GM23248 (cell line): ENCODE data around the gene ZBTB16. TPM values are rescaled to one million over a fixed set of nuclear protein-coding genes. Genes with fewer than 3 reads are reported as not detected.

Source experiments
- DNase-seq: peaks from one replicate; pipeline ENCODE4 v3.0.0-alpha.2; 2015
- H2AFZ ChIP-seq: fragments of 200-600 bp; sonication (generic); 2 replicates; pipeline ENCODE4 v1.6.1; 2016; ENCODE audit warnings: antibody characterized with exemption
- H3F3A ChIP-seq: fragments of 200-600 bp; sonication (generic); 2 replicates; pipeline ENCODE4 v1.6.1; 2016; ENCODE audit warnings: mild to moderate bottlenecking, antibody characterized with exemption, mixed run types; ENCODE audit not compliant: insufficient read depth
- H3K27ac ChIP-seq: fragments of 200-600 bp; sonication (generic); 2 replicates; pipeline ENCODE4 v1.5.1; 2016; ENCODE audit warnings: mild to moderate bottlenecking
- H3K27me3 ChIP-seq: fragments of 200-600 bp; sonication (generic); replicated peaks from 2 replicates; pipeline ENCODE4 v1.6.1; 2016; ENCODE audit warnings: mild to moderate bottlenecking; ENCODE audit not compliant: insufficient read depth
- H3K36me3 ChIP-seq: fragments of 200-600 bp; sonication (generic); 2 replicates; pipeline ENCODE4 v1.6.1; 2016; ENCODE audit warnings: low read depth, mild to moderate bottlenecking
- H3K4me1 ChIP-seq: fragments of 200-600 bp; sonication (generic); 2 replicates; pipeline ENCODE4 v1.6.1; 2016; ENCODE audit warnings: mild to moderate bottlenecking; ENCODE audit not compliant: insufficient read depth
- H3K4me2 ChIP-seq: fragments of 200-600 bp; sonication (generic); one replicate; pipeline ENCODE4 v1.6.1; 2016; ENCODE audit warnings: mild to moderate bottlenecking; ENCODE audit not compliant: unreplicated experiment
- H3K4me3 ChIP-seq: fragments of 200-600 bp; sonication (generic); 2 replicates; pipeline ENCODE4 v1.5.1; 2016; ENCODE audit warnings: mild to moderate bottlenecking
- H3K79me2 ChIP-seq: fragments of 200-600 bp; sonication (generic); 2 replicates; pipeline ENCODE4 v1.6.1; 2016; ENCODE audit warnings: mild to moderate bottlenecking; ENCODE audit not compliant: insufficient read depth
- H3K9ac ChIP-seq: fragments of 200-600 bp; sonication (generic); 2 replicates; pipeline ENCODE4 v1.6.1; 2016; ENCODE audit warnings: mild to moderate bottlenecking
- H3K9me2 ChIP-seq: fragments of 200-600 bp; sonication (generic); 2 replicates; pipeline ENCODE4 v1.6.1; 2016; ENCODE audit warnings: mixed run types, mild to moderate bottlenecking, moderate library complexity; ENCODE audit not compliant: insufficient read depth
- H3K9me3 ChIP-seq: fragments of 200-600 bp; sonication (generic); one replicate; pipeline ENCODE4 v1.6.1; 2017; ENCODE audit warnings: low read depth
- H4K20me1 ChIP-seq: fragments of 200-600 bp; sonication (generic); 2 replicates; pipeline ENCODE4 v1.6.0; 2016; ENCODE audit not compliant: insufficient read depth
- EZH2 ChIP-seq: fragments of 200-600 bp; sonication (generic); IDR thresholded peaks from 2 replicates; pipeline ENCODE4 v1.6.1; 2018; ENCODE audit warnings: antibody characterized with exemption, mild to moderate bottlenecking; ENCODE audit not compliant: insufficient read depth, poor library complexity, severe bottlenecking
- EZH2phosphoT487 ChIP-seq: fragments of 200-600 bp; sonication (generic); IDR thresholded peaks from 2 replicates; pipeline ENCODE4 v1.6.1; 2018; ENCODE audit warnings: antibody characterized with exemption, moderate library complexity, mild to moderate bottlenecking, low read depth; ENCODE audit not compliant: insufficient read depth
- WGBS, 2 experiments: methylation state at CpG; one replicate each; pipeline ENCODE4 v1.1.6; 2015 to 2017; ENCODE audit warnings: low lambda C conversion rate in 2 of 2, low coverage in 1 of 2; ENCODE audit errors: missing lambda C conversion rate in 2 of 2; 5-methylcytosine and 5-hydroxymethylcytosine counted together
- in situ Hi-C: fragments of 300-500 bp; cut with MboI; formaldehyde crosslinking; loops from 2 replicates; pipeline ENCODE4 v1.15.0; 2020
- polyA plus RNA-seq: library from polyadenylated mRNA; unstranded; fragments of >200 nt; fragmentation: Nextera tagmentation; extraction: Ambion mirVana; gene quantifications from 2 replicates; pipeline ENCODE4 v1.2.1, GENCODE V29; 2016
- total RNA-seq: library from RNA; depleted of rRNA; stranded (reverse); fragments of >200 nt; shearing (Covaris generic); gene quantifications from 2 replicates; pipeline ENCODE4 v1.2.3, GENCODE V29; 2014

The ZBTB16 gene
- total and polyA plus RNA-seq, 2 experiments from 2014 or later = not detected

DNA sequence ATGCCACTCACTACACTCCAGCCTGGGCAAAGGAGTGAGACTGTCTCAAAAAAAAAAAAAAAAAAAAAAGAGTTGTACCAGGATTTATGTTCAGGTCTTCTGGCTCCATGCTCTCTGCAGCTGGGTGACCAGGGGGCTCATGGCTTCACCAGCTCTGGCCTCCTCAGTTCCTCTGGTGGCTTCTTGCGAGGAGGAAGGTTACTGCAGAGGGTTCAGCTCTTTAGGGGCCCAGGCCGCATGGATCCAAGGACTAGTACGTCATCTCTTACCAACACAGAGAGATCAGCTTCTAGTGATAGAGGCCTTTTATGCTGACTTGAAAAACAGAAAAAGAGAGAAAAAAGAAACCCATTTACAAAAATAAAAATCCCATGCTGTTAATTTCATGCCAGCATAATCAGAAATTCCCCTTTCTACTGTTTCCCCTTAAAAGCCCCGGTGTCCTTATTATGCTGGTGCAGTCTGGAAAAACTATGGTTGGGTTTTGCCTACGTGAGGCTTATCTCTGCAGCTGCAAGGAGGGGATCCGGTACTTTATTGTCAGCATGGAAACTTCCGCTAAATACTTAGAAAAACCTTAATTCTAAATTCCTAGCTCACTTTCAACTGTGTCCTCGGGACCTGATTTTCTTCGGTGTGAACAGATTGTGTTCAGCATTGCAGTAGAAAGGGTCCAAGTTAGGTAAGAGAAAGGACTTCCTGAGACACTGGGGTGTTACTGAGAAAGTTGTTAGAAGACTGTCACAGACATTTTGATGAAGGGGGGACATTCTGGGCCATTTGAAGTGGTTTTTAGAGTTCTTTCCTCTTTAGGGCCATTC is 13.7 kb downstream of the ZBTB16 start:
- H3K9me3 ChIP-seq = no peaks in the 10 kb centered on the region

DNA sequence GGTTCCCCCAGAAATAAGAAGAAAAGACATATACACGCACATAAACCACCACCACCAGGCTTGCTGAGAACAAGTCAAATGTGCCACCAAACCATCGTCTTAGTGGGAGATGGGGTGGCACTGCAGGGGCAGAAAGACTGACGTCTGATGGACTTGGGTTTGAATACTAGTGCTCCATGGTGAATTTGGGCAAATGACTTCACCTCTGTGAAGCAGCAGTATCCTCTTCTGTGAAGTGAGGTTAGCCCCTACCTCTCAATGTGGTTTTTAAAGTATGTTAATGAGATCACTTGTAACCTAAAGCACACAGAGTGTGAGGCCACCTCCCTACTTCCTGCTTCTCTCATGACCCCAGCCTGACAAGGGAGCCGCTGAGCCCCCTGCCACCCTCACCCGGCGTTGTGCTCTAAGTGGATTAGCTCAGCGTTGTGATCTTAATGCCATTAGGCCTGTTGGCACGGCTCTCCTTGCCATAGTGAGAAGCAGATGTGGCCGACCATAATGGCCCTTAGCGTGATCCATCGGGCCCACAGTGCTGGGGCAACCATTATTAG is 14.4 kb downstream of the ZBTB16 start:
- Histone ChIP-seq H3K4me1 (no peaks in the 10 kb centered on the region), H3K9me3 (no peaks in the 10 kb centered on the region), H3K27ac (no peak overlapping the region), H3K79me2 (no peaks in the 10 kb centered on the region), H3K9ac (no peak overlapping the region), H4K20me1 (no peaks in the 10 kb centered on the region), H3F3A (no peaks in the 10 kb centered on the region), H3K4me2 (no peak overlapping the region), H3K9me2 (no peaks in the 10 kb centered on the region), H3K36me3 (no peaks in the 10 kb centered on the region), H2AFZ (no peak overlapping the region), H3K4me3 (no peak overlapping the region), H3K27me3 (peaks cover 15% of the 10 kb centered on the region)
- TF ChIP-seq EZH2 (no peak), EZH2phosphoT487 (no peak)
- no peak for DNase-seq
- 57 to 60% methylated on average over 11 of the region's 11 CpGs for WGBS, 2 experiments
- in situ Hi-C loops = no loop called here

More for the DNA sequence above, 13.7 kb downstream of the ZBTB16 start:
- no peaks in the 10 kb centered on the region for H3F3A ChIP-seq
- H3K9me2 ChIP-seq = no peaks in the 10 kb centered on the region
- no peaks in the 10 kb centered on the region for H3K79me2 ChIP-seq
- H3K4me2 ChIP-seq = no peak overlapping the region
- no peak for DNase-seq
- WGBS, 2 experiments = 97 to 99% methylated on average over 9 of the region's 9 CpGs
- no peaks in the 10 kb centered on the region for H4K20me1 ChIP-seq
- H3K4me1 ChIP-seq = no peaks in the 10 kb centered on the region
- TF ChIP-seq EZH2 (no peak), EZH2phosphoT487 (no peak)
- in situ Hi-C loops = no loop called here
- H3K27ac ChIP-seq = no peak overlapping the region
- no peak overlapping the region for H3K9ac ChIP-seq
- no peak overlapping the region for H2AFZ ChIP-seq
- no peak overlapping the region for H3K4me3 ChIP-seq
- no peaks in the 10 kb centered on the region for H3K36me3 ChIP-seq
- H3K27me3 ChIP-seq = peaks cover 15% of the 10 kb centered on the region

DNA sequence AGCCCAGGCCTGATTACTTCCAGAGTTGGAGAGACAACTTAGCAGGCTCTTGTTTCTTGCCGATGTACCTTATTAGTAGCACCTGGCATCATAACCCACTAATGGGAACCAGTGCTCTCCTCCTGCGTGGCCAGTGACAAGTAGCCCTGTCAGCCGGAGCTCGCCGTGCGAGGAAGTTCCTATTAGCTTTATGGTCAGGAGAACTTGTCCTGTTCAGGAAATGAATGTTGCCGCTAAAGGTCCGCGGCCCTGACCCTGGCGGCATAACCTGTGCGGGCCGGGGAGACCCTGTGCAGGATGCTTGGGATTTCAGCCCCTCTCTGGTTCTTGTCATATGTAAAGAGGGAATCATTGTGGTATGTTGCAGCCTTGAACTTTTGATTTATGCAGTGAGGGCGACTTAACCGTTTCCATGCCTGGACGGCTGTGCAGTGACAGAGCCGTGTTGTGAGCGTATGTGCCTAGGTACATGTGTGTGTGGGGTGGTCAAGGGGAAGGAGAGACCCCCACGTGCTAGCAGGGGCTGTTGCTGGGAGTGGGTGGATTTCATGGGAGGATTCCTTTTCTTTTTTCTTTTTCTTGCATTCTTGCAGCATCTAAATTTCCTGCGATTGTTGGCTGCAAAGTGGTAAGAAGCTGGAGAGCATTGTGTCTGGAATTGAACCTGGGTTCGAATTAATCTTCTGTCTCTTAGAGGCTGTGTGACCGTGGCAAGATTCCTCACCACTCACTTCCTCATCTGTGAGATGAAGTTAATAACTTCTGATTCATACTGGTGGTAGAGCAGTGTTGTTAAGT is 15.2 kb downstream of the ZBTB16 start:
- H3K36me3 ChIP-seq = no peaks in the 10 kb centered on the region

DNA sequence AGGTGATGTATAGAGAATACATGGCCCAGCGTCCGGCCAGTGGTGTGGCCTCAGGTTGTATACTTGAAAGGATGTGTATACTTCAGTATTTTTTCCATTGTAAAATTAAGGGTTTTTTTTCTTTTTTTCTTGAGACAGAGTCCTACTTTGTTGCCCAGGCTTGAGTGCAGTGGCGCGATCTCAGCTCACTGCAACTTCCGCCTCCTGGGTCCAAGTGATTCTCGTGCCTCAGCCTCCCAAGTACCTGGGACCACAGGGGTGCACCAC is 15.8 kb downstream of the ZBTB16 start:
- in situ Hi-C loops = no loop called here
- Histone ChIP-seq H3K27ac (no peak overlapping the region), H3F3A (0 out of 2 replicates have a peak, but pooled peaks cover 5% of the 10 kb centered on the region), H3K4me1 (no peaks in the 10 kb centered on the region), H3K27me3 (peaks cover 19% of the 10 kb centered on the region), H3K4me3 (no peak overlapping the region), H2AFZ (no peak overlapping the region), H3K9me2 (no peaks in the 10 kb centered on the region), H3K9ac (no peak overlapping the region), H3K4me2 (no peak overlapping the region), H3K9me3 (no peaks in the 10 kb centered on the region), H4K20me1 (no peaks in the 10 kb centered on the region), H3K36me3 (no peaks in the 10 kb centered on the region), H3K79me2 (no peaks in the 10 kb centered on the region)
- no peak for DNase-seq
- 87 to 89% methylated on average over 6 of the region's 6 CpGs for WGBS, 2 experiments
- TF ChIP-seq EZH2phosphoT487 (no peak), EZH2 (no peak)

More for the DNA sequence above, 15.2 kb downstream of the ZBTB16 start:
- TF ChIP-seq EZH2 = no peak
- TF ChIP-seq EZH2phosphoT487 = no peak
- Histone ChIP-seq H3K79me2 (no peaks in the 10 kb centered on the region), H3K4me1 (no peaks in the 10 kb centered on the region), H3K4me2 (no peak overlapping the region), H4K20me1 (no peaks in the 10 kb centered on the region), H3K9me3 (no peaks in the 10 kb centered on the region), H3K27ac (no peak overlapping the region), H3K9me2 (no peaks in the 10 kb centered on the region), H3K9ac (no peak overlapping the region), H3K27me3 (peaks cover 19% of the 10 kb centered on the region), H3F3A (0 out of 2 replicates have a peak, but pooled peaks cover 5% of the 10 kb centered on the region), H2AFZ (no peak overlapping the region), H3K4me3 (no peak overlapping the region)
- DNase-seq = no peak
- 87 to 91% methylated on average over 21 of the region's 21 CpGs for WGBS, 2 experiments
- in situ Hi-C loops = no loop called here
